Transverse colon (tissue), 4 donors: ENCODE results near the gene C2. TPM values are rescaled to one million over a fixed set of nuclear protein-coding genes. Genes with fewer than 3 reads are reported as not detected.

ENCODE experiments used
- DNase-seq: peaks from one replicate; pipeline ENCODE4 v3.0.0-alpha.2; 2019
- H3K27ac ChIP-seq, 4 donors: fragments of 200-600 bp; sonication (generic); 2 replicates each; pipeline ENCODE4 v1.5.1; 2016 to 2018; ENCODE audit warnings: inconsistent platforms in 4 of 4
- H3K27me3 ChIP-seq: fragments of 200-600 bp; sonication (generic); 2 replicates; pipeline ENCODE4 v1.5.1; 2017; ENCODE audit warnings: inconsistent platforms
- H3K36me3 ChIP-seq, 4 donors: fragments of 200-600 bp; sonication (generic); 2 replicates each; pipeline ENCODE4 v1.5.1; 2017 to 2019; ENCODE audit warnings: inconsistent platforms in 4 of 4
- H3K4me1 ChIP-seq, 4 donors: fragments of 200-600 bp; sonication (generic); 2 replicates each; pipeline ENCODE4 v1.5.1; 2017 to 2020; ENCODE audit warnings: inconsistent platforms in 4 of 4
- H3K4me3 ChIP-seq, 4 donors: fragments of 200-600 bp; sonication (generic); 1 replicate in 1 of 4; 2 replicates in 3 of 4; pipeline versions ENCODE4 v1.5.1 to v1.6.1; 2017 to 2019; ENCODE audit warnings: inconsistent platforms in 4 of 4
- H3K9me3 ChIP-seq, 2 donors: fragments of 200-600 bp; sonication (generic); 2 replicates each; pipeline ENCODE4 v1.5.1; 2017 to 2019; ENCODE audit warnings: inconsistent platforms in 2 of 2
- EP300 ChIP-seq: sonication (generic); formaldehyde crosslinking; IDR thresholded peaks from one replicate; pipeline ENCODE4 v1.6.1; 2017; ENCODE audit warnings: antibody characterized with exemption, low read depth
- POLR2A ChIP-seq: fragments of 450-650 bp; IDR thresholded peaks from one replicate; pipeline ENCODE4 v1.6.1; 2016; ENCODE audit warnings: antibody characterized with exemption, mild to moderate bottlenecking, moderate library complexity
- POLR2AphosphoS5 ChIP-seq, 3 donors: sonication (generic); formaldehyde crosslinking; IDR thresholded peaks; one replicate each; pipeline ENCODE4 v1.6.1; 2016; ENCODE audit warnings: antibody characterized with exemption in 3 of 3
- WGBS, 2 donors: methylation state at CpG; one replicate each; pipeline ENCODE4 v1.1.5; 2018; ENCODE audit warnings: low coverage in 1 of 2; 5-methylcytosine and 5-hydroxymethylcytosine counted together
- in situ Hi-C, 4 donors: fragments of 200-750 bp; cut with MboI; loops; one replicate each; pipeline versions ENCODE4 v1.15.0 to v1.15.1; 2017; ENCODE audit warnings: low sequenced_read_pairs in 3 of 4, low pct_ligation_motif_present in 1 of 4, low pct_unique_long_range_greater_than_20kb in 1 of 4
- intact Hi-C: fragments of 100-400 bp; cut with DNase I; formaldehyde crosslinking; loops from one replicate; pipeline ENCODE4 v1.15.1; 2023; ENCODE audit warnings: low total_unique reads
- total RNA-seq, 4 donors: library from RNA; depleted of rRNA; stranded (reverse); fragments of >200 nt; gene quantifications; one replicate each; pipeline ENCODE4 v1.1.0, GENCODE V29; 2016
- TF ChIP-seq, protein P1 (sequence below), 5 experiments: fragments of 200-600 bp in 3 of 5; fragments of 450-650 bp in 2 of 5; sonication (generic) in 3 of 5; IDR thresholded peaks; 1 replicate in 2 of 5; 2 replicates in 3 of 5; pipeline ENCODE4 v1.5.1; 2016 to 2017; ENCODE audit warnings: antibody characterized with exemption in 5 of 5, inconsistent platforms in 3 of 5, mild to moderate bottlenecking in 2 of 5, moderate library complexity in 1 of 5

Gene C2
- total RNA-seq, 4 donors from 2014 or later = 4.6 to 9.4 (median 7.5) TPM

DNA sequence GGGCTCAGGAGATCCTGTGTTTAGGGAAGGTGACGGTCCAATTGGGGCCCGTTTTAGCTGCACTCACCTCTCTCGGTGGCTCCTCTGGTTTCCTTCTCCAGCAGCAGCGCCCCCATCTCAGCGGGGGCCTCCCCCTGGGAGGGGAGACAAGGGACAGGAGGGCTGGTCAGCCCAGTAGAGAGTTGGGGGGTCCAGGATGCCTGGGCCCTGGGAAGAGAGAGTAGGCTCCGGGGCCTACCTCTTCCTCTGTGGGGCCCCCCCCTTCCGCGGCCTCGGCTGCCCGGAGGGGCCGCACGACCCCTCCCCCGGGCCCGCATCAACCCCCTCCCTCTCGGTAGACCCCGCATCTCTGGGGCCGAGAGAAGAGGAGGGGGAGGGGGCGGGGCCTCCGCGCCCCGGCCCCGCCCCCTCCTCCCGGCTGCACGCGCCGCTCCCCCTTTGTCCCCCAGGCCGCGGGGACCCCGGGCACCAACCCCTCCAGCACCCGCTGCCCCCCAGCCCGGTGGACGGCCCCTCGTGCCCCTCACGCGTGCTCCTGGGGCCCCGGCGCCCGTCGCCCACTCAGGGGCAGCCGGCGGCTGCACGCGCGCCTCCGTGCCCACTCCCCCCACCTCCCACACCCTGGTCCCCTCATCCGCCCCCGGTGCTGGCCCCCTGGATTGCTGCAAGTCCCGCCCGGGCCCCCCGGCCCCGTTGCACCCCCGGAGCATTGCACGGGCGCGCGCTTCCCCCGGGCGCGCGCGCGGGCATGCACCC, 30.5 kb upstream of the C2 start:
- TF ChIP-seq POLR2AphosphoS5 (IDR thresholded peaks at IDR 0.05) (no peak), POLR2A (no peak), EP300 (no peak)
- TF ChIP-seq, protein P1, sequence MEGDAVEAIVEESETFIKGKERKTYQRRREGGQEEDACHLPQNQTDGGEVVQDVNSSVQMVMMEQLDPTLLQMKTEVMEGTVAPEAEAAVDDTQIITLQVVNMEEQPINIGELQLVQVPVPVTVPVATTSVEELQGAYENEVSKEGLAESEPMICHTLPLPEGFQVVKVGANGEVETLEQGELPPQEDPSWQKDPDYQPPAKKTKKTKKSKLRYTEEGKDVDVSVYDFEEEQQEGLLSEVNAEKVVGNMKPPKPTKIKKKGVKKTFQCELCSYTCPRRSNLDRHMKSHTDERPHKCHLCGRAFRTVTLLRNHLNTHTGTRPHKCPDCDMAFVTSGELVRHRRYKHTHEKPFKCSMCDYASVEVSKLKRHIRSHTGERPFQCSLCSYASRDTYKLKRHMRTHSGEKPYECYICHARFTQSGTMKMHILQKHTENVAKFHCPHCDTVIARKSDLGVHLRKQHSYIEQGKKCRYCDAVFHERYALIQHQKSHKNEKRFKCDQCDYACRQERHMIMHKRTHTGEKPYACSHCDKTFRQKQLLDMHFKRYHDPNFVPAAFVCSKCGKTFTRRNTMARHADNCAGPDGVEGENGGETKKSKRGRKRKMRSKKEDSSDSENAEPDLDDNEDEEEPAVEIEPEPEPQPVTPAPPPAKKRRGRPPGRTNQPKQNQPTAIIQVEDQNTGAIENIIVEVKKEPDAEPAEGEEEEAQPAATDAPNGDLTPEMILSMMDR (IDR thresholded peaks at IDR 0.05) = no peak
- Histone ChIP-seq H3K27ac (peak overlapping the region; percentile 90 to 94 (median 92)), H3K4me1 (peaks cover 14 to 37% (median 25%) of the 10 kb centered on the region in 4 donors), H3K36me3 (no peaks in the 10 kb centered on the region), H3K9me3 (no peaks in the 10 kb centered on the region), H3K4me3 (peak overlapping the region; percentile 93 to 99 (median 98)), H3K27me3 (no peaks in the 10 kb centered on the region)
- intact Hi-C loops = no loop called here
- in situ Hi-C loops = no loop called here
- 1% methylated on average over 6 of the region's 62 CpGs; no CpG with 5 or more reads in 1 of the 2 donors for WGBS, 2 donors
- no peak for DNase-seq

GRCh38 chr6:31897612-31898382, 29.7 kb upstream of the C2 start, which contains the start of gene EHMT2:
Gene EHMT2 (minus strand): TSS chr6:31897698. CDS start chr6:31897677, 21 bp downstream.
- peak within 1 kb of the TSS; percentile 90 to 94 (median 92) for H3K27ac ChIP-seq
- intact Hi-C loops = no loop called here
- DNase-seq = peak; percentile 89
- TF ChIP-seq, protein P1 (IDR thresholded peaks at IDR 0.05) = no peak
- TF ChIP-seq POLR2AphosphoS5 (IDR thresholded peaks at IDR 0.05) (peak; percentile 81 to 85 (median 82)), POLR2A (peak; percentile 51), EP300 (no peak)
- H3K9me3 ChIP-seq = no peaks in the 10 kb centered on the region
- no peaks in the 10 kb centered on the region for H3K36me3 ChIP-seq
- H3K4me1 ChIP-seq = peaks cover 14 to 42% (median 29%) of the 10 kb centered on the region in 4 donors
- 1% methylated on average over 25 of the region's 49 CpGs; no CpG with 5 or more reads in 1 of the 2 donors for WGBS, 2 donors
- H3K4me3 ChIP-seq = peak within 1 kb of the TSS; percentile 93 to 99 (median 98)
- in situ Hi-C loops = no loop called here
- H3K27me3 ChIP-seq = no peaks in the 10 kb centered on the region

- no peaks in the 10 kb centered on the region for H3K36me3 ChIP-seq
- intact Hi-C loops = no loop called here
- peak; percentile 41 for DNase-seq
- peak overlapping the region; percentile 93 to 99 (median 96) for H3K4me3 ChIP-seq
- H3K27ac ChIP-seq = peak overlapping the region; percentile 90 to 94 (median 92)
- in situ Hi-C loops = no loop called here
- no peak for TF ChIP-seq EP300
- TF ChIP-seq POLR2A = no peak
- TF ChIP-seq, protein P1 (IDR thresholded peaks at IDR 0.05) = peak in 1 of 5 experiments; percentile 17
- peak; percentile 47 to 59 (median 52) for TF ChIP-seq POLR2AphosphoS5 (IDR thresholded peaks at IDR 0.05)
- no peaks in the 10 kb centered on the region for H3K27me3 ChIP-seq
- 19 to 30% methylated on average over 3 to 8 of the region's 8 CpGs for WGBS, 2 donors
- peaks cover 14 to 47% (median 34%) of the 10 kb centered on the region in 4 donors for H3K4me1 ChIP-seq
- no peaks in the 10 kb centered on the region for H3K9me3 ChIP-seq
Observed at GRCh38 chr6:31898383-31899011, 29.0 kb upstream of the C2 start.
